Astrocyte of the cerebellum (primary cell): ENCODE results near the gene SRPX.

ENCODE experiments used
- DNase-seq: peaks from one replicate; pipeline ENCODE4 v3.0.0-alpha.2; 2011; ENCODE audit warnings: low read depth
- H3K4me3 ChIP-seq: 2 replicates; pipeline ENCODE4 v1.5.1; 2011; ENCODE audit warnings: mild to moderate bottlenecking, low read depth, low read length, moderate library complexity
- CTCF ChIP-seq: IDR thresholded peaks from 2 replicates; pipeline ENCODE4 v1.5.1; 2012; ENCODE audit warnings: low read length, low read depth, moderate library complexity, mild to moderate bottlenecking; ENCODE audit errors: missing control alignments
- in situ Hi-C: cut with HindIII; loops from 2 replicates; pipeline ENCODE4 v1.10.0; 2017; ENCODE audit warnings: low sequenced_read_pairs

The SRPX gene

GRCh38 chrX:38247051-38247450 lies 26.4 kb upstream of the SRPX start:
- no peak for TF ChIP-seq CTCF
- no peak for DNase-seq
- in situ Hi-C loops: no loop called here
- H3K4me3 ChIP-seq: no peak overlapping the region

GRCh38 chrX:38240541-38240940 lies 19.9 kb upstream of the SRPX start:
- DNase-seq: no peak
- no peak overlapping the region for H3K4me3 ChIP-seq
- in situ Hi-C loops: no loop called here
- TF ChIP-seq CTCF: no peak

GRCh38 chrX:38236901-38237615 lies 16.4 kb upstream of the SRPX start:
- no peak overlapping the region for H3K4me3 ChIP-seq
- no peak for TF ChIP-seq CTCF
- in situ Hi-C loops: no loop called here
- no peak for DNase-seq

- DNase-seq: peak; percentile 70
- TF ChIP-seq CTCF: no peak
- in situ Hi-C loops: no loop called here
- H3K4me3 ChIP-seq: no peak overlapping the region
Measured at GRCh38 chrX:38233891-38234667, 13.4 kb upstream of the SRPX start.

- no peak for DNase-seq
- no peak overlapping the region for H3K4me3 ChIP-seq
- no peak for TF ChIP-seq CTCF
- in situ Hi-C loops: no loop called here
Measured at GRCh38 chrX:38232079-38232686, 11.5 kb upstream of the SRPX start.

- no peak for DNase-seq
- in situ Hi-C loops: no loop called here
- TF ChIP-seq CTCF: no peak
- no peak overlapping the region for H3K4me3 ChIP-seq
Measured at GRCh38 chrX:38225093-38225492, 4.4 kb upstream of the SRPX start.
